Measurements from ENCODE around the gene SRD5A3. TPM values are rescaled to one million over a fixed set of nuclear protein-coding genes. Genes with fewer than 3 reads are reported as not detected.

SRD5A3 gene
- total RNA-seq, 4 donors from 2014 or later, result 1.6 to 6.0 (median 4.8) TPM

DNA sequence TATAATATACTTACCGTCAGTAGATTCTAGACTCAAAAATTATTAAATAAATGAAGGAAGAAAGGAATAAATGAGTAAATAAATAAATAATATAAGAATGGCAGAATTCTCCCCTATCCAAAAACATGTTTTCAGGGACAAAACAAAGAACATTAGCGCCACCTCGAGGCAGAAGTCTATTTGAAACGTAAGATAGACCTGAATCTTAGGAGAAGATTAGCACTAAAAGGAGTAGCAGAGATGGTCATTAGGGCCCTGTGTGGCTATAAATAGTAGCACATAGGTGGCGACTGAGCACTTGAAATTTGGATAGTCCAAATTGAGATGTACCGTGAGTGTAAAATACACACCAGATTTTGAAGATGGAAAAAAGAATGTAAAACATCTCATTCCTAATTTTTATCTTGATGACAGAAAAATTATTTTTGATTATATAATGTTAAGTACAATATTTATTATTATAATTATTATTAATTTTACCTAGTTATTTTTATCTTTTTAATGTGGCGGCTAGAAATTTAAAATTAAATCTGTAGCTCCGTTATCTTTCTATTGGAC lies 24.3 kb upstream of the SRD5A3 start:
- Histone ChIP-seq H3K36me3 (no peaks in the 10 kb centered on the region), H3K4me1 (peaks cover 0 to 15% (median 0%) of the 10 kb centered on the region in 3 donors), H3K27me3 (no peaks in the 10 kb centered on the region), H3K27ac (no peak overlapping the region), H3K9me3 (no peaks in the 10 kb centered on the region), H3K4me3 (no peak overlapping the region)
- WGBS, 2 donors (ENCODE audit: low coverage in 1 of 2), result 23 to 27% methylated on average over 7 to 8 of the region's 8 CpGs
- no peak for TF ChIP-seq POLR2A (IDR thresholded peaks at IDR 0.05)
- TF ChIP-seq, protein P1, sequence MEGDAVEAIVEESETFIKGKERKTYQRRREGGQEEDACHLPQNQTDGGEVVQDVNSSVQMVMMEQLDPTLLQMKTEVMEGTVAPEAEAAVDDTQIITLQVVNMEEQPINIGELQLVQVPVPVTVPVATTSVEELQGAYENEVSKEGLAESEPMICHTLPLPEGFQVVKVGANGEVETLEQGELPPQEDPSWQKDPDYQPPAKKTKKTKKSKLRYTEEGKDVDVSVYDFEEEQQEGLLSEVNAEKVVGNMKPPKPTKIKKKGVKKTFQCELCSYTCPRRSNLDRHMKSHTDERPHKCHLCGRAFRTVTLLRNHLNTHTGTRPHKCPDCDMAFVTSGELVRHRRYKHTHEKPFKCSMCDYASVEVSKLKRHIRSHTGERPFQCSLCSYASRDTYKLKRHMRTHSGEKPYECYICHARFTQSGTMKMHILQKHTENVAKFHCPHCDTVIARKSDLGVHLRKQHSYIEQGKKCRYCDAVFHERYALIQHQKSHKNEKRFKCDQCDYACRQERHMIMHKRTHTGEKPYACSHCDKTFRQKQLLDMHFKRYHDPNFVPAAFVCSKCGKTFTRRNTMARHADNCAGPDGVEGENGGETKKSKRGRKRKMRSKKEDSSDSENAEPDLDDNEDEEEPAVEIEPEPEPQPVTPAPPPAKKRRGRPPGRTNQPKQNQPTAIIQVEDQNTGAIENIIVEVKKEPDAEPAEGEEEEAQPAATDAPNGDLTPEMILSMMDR (IDR thresholded peaks at IDR 0.05), result peak; percentile 47 to 72 (median 65)
- no peak for TF ChIP-seq POLR2AphosphoS5 (IDR thresholded peaks at IDR 0.05)
- peak; percentile 60 for ATAC-seq

DNA sequence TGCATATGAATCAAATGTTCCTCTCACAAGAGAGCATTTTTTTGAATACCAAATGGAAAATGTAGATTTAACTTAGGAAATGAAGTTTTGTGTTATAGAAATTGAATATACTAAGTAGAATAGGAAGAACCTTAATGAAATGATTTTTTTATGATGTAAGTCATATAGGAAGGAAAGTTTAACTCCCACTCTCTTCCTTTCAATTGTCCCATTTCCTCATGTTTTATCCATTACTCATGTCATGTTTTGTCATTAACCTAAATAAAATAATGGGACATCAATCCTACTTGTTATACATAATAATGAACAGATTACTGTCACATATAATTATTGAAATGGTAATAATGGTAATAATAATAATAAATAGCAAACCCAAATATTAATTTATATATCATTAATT lies 22.7 kb upstream of the SRD5A3 start:
- TF ChIP-seq, protein P1 (IDR thresholded peaks at IDR 0.05), result no peak
- no peak for TF ChIP-seq POLR2A (IDR thresholded peaks at IDR 0.05)
- no peak for TF ChIP-seq EP300 (IDR thresholded peaks at IDR 0.05)
- no peak for TF ChIP-seq POLR2AphosphoS5 (IDR thresholded peaks at IDR 0.05)
- Histone ChIP-seq H3K4me1 (peaks cover 0 to 14% (median 0%) of the 10 kb centered on the region in 3 donors), H3K27me3 (no peaks in the 10 kb centered on the region), H3K9me3 (no peaks in the 10 kb centered on the region), H3K4me3 (no peak overlapping the region), H3K27ac (no peak overlapping the region), H3K36me3 (no peaks in the 10 kb centered on the region)
- ATAC-seq, result no peak

DNA sequence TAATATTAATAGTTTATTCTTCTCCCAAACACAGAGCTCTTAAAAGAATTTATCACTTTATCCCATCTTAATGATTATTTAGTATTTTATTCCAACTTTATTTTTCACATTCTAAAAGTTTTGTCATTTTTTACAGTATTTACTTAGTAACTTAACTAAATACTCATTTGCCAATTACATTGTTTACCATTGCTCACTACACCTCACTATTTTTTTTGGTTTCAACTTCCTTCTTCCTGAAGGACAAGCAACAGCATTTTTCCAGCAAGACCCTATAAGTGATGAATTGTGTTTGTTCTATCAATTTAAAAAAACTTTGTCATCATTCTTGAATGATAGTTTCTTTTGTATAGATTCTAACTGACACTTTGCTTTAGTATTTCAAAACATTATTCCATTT lies 19.4 kb upstream of the SRD5A3 start:
- no peak overlapping the region for H3K4me3 ChIP-seq
- no peaks in the 10 kb centered on the region for H3K27me3 ChIP-seq
- no peak for ATAC-seq
- no peaks in the 10 kb centered on the region for H3K9me3 ChIP-seq
- no peak overlapping the region for H3K27ac ChIP-seq
- peaks cover 0 to 2% (median 0%) of the 10 kb centered on the region in 3 donors for H3K4me1 ChIP-seq
- H3K36me3 ChIP-seq, result no peaks in the 10 kb centered on the region
- TF ChIP-seq POLR2A (IDR thresholded peaks at IDR 0.05), result no peak
- TF ChIP-seq EP300 (IDR thresholded peaks at IDR 0.05), result no peak
- TF ChIP-seq POLR2AphosphoS5 (IDR thresholded peaks at IDR 0.05), result no peak
- TF ChIP-seq, protein P1 (IDR thresholded peaks at IDR 0.05), result no peak

DNA sequence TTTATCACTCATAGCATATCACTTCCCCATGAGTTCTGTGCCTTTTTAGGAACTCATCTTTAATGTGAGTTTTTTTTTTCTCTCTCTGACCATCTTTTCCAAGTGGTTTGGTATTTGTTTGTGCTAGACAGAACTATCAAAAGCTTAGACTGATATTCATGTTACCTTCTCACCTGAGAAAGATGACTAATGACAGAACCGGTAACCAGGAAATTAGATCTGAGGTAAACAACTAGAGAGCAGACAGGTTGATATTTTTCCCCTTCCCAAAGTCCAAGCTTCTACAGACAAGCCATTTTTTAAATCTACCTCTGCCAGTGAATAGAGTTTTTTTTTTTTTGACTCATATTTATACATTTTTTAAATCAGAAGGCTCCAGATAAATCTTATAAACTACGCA lies 17.0 kb upstream of the SRD5A3 start:
- ATAC-seq, result no peak
- Histone ChIP-seq H3K36me3 (no peaks in the 10 kb centered on the region), H3K4me3 (no peak overlapping the region), H3K27ac (no peak overlapping the region), H3K27me3 (no peaks in the 10 kb centered on the region), H3K4me1 (no peaks in the 10 kb centered on the region), H3K9me3 (no peaks in the 10 kb centered on the region)
- 89 to 100% methylated on average over 1 to 2 of the region's 2 CpGs for WGBS, 2 donors (ENCODE audit: low coverage in 1 of 2)
- no peak for TF ChIP-seq POLR2A (IDR thresholded peaks at IDR 0.05)
- no peak for TF ChIP-seq POLR2AphosphoS5 (IDR thresholded peaks at IDR 0.05)
- no peak for TF ChIP-seq EP300 (IDR thresholded peaks at IDR 0.05)
- TF ChIP-seq, protein P1 (IDR thresholded peaks at IDR 0.05), result no peak

DNA sequence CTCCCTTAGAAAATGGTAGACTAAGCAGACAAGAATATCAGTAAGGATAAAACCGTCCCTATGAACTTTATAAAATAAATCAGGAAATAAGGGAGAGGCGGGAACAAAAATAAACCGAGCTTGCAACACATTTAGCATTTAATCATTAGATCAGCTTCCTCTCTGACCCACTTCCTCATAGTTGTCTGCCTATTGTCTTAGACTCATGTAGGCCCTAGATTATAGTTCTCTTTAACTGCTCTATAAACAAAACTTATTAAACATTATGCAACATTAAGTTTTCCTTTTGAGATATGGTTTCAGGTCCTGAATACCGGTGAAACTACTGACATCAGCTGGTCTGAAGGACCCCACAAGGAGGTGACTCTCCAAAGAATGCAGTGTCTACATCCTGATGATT lies 15.8 kb upstream of the SRD5A3 start:
- H3K27me3 ChIP-seq, result no peaks in the 10 kb centered on the region
- no peak for TF ChIP-seq POLR2A (IDR thresholded peaks at IDR 0.05)
- TF ChIP-seq EP300 (IDR thresholded peaks at IDR 0.05), result no peak
- TF ChIP-seq, protein P1 (IDR thresholded peaks at IDR 0.05), result no peak
- no peak for TF ChIP-seq POLR2AphosphoS5 (IDR thresholded peaks at IDR 0.05)
- 63 to 83% methylated on average over 4 of the region's 4 CpGs for WGBS, 2 donors (ENCODE audit: low coverage in 1 of 2)
- H3K4me3 ChIP-seq, result no peak overlapping the region
- no peak overlapping the region for H3K27ac ChIP-seq
- no peak for ATAC-seq
- H3K9me3 ChIP-seq, result no peaks in the 10 kb centered on the region
- no peaks in the 10 kb centered on the region for H3K4me1 ChIP-seq
- H3K36me3 ChIP-seq, result no peaks in the 10 kb centered on the region

Measured in gastroesophageal sphincter (tissue), 4 donors.